NCI-H2029 (cell line): ENCODE results near the gene CPED1.
"Not testable (repeated sequence)": the region's sequence is repeated elsewhere in the genome, so short reads cannot be mapped to it uniquely, and the experiment has no call there.

Experiments used
- DNase-seq: peaks from one replicate; lab custom pipeline; 2025; lab: John Stamatoyannopoulos, UW

The CPED1 gene

DNA sequence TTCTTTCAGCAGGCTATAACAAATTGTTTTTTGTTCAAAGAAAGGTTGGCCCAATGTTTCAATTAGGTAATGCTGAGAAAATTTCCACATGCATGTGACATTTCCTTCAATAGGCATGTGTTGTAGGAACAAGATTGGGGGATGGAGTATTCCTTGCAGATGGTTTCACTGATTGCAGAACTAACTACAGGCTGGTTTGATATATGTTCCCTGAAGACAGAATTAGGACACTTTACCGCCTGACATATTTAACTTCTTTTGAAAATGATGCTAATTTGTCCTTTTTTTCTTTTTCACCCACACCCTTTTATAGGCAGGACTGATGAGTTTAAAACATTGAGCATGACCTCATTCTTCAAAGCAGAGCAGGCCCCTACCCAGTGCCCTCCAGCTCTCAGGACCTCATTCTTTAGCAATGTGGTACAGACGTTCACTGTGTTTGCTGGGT lies 163.3 kb downstream of the CPED1 start:
- DNase-seq, result no peak

DNA sequence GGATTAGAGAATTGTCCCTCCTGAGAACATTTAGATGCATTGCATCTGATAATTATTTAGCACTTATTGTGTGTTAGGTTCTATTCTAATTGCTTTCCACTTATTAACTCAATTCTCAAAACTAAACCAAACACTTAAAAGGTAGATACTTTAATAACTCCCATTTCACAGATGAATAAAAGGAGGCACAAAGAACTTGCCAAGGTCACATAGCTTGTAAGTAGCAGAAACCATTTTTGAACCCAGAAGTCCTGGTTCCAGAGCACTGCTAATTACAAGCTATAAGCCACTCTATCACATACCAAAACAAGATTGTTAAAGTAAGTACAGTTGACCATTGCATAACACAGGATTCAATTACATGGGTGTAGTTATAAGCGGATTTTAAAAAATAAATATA lies 164.9 kb downstream of the CPED1 start:
- DNase-seq, result no peak

DNA sequence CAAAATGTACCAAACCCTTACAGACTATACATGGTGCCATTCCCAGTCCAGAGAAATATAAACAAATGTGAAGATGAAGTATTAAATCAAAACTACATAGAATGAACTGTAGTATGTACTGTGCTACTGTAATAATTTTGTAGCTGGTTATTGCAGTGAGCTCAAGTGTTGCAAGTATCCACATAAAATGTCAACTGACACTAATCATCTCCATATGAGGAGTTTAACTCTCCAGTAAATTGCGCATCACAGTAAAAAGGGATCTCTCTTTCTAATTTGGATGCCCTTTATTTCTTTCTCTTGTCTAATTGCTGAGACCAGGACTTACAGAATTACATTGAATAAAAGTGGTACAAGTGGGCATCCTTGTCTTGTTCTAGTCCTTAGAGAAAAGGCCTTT lies 165.5 kb downstream of the CPED1 start:
- no peak for DNase-seq

GRCh38 chr7:121156825-121157224 lies 168.3 kb downstream of the CPED1 start:
- DNase-seq, result no peak

DNA sequence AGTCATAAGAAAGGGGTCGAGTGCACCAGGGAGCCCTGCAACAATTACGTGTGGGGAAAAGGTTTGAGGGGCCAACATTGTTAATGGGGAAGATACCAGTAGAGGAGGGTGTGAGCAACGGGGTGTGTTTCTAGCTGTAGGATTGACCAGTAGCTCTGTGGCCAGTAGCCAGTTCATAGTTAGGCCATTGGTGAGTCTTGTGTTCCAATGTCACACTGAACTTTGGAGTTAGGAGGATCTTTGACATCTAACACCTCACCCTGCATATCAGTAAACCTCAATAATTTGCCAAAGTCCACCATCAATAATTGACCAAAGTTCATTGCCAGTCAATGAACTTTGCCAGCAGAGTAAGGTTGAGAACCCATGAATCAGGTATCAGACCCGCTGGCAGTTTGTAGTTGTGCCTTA lies 168.8 kb downstream of the CPED1 start:
- no peak for DNase-seq

GRCh38 chr7:121157885-121158590 lies 169.5 kb downstream of the CPED1 start:
- DNase-seq, result no peak

GRCh38 chr7:121158665-121159064 lies 170.2 kb downstream of the CPED1 start:
- no peak for DNase-seq

DNA sequence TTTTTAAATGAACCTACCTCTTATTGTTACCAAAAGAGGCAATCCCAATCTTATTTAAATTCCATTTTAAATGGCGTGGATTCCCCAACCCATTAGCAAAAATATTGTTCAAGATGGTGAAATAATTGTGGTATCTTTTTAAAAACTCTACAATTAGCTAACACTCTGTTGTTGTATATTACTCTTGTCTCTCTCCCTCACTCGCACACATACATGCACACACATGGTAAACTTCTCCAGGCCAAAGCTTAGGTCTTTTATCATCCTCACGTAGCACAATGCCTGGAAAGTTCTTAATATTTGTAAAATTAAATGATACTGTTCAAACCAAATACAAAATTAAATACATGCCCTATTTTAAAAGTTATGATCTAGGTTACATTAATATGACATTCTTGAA lies 171.0 kb downstream of the CPED1 start:
- DNase-seq, result no peak

DNA sequence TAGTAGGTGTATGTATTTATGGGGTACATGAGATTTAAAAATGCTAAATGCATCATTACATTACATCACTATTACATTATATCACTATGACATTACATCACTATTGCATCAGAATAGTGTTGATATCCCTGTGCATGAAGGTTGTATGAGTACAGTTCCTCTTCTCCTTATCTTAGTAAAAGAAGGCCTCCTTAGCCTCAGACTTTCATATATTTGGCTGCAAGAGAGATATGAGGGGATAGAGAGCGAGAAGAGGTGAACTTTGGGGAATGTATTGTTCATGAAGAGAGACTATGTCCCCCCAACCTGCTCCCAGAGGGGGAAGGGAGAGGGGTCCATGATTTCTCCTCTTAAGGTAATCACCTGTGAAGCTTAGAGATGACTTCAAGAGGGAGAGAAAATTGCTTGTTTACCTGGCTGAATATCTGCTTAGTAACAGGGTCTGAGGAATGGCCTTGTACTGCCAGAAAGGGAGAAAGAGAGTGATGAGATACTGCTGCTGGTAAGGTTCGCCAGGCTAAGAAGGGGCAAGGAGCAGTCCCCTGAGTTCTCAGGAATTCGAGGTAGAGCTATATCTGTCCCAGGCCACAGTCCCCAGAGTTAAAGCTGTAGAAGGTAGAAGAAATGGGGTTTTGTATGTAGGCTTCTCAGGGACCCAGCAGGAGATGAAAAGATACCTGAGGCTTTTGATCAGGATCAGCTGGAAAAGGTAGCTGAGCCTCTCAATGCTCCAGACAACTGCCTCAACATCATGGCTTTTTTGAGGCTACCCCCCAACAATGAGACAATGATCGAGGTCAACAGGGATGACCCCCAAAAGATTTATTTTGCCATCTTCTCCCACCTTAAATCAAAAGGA lies 171.9 kb downstream of the CPED1 start:
- DNase-seq, result no peak

- no peak for DNase-seq
Measured at GRCh38 chr7:121163699-121164098, 175.2 kb downstream of the CPED1 start.

DNA sequence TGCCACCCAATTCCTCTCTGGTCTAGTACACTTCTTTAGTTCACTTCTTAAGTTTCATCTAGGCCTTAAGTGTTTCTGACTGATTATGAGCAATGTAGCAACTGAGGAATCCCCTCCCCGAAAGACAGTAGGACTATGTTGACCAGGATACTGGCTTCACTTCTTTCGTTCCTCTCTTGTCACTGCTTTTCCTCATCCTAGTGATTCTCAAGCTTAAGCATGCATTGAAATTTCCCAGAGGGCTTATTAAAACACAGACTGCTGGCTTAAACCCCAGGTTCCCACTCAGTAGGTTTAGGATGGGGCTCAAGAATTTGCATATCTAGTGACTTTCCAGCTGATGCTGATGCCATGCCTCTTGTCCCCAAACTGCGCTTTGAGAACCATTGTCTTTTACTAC lies 175.7 kb downstream of the CPED1 start:
- no peak for DNase-seq

DNA sequence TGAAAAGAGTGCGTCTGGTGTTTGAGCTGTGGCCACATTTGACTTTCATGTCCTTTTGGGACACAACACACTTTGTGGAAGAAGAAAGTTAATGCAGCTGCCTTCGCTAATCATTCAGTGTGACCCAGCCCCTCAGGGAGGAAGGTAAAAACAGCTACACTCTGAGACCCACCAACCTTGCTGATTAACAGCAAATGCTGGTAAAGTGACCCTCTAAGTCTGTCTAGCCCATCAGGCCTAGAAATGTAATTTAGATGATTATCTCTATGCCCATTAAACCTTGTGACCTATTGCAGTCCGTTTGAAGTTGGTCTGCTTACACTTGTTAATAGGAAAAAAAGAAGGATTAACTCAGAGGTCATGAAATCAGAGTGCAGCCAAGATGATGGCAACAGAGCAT lies 178.4 kb downstream of the CPED1 start:
- DNase-seq, result no peak

DNA sequence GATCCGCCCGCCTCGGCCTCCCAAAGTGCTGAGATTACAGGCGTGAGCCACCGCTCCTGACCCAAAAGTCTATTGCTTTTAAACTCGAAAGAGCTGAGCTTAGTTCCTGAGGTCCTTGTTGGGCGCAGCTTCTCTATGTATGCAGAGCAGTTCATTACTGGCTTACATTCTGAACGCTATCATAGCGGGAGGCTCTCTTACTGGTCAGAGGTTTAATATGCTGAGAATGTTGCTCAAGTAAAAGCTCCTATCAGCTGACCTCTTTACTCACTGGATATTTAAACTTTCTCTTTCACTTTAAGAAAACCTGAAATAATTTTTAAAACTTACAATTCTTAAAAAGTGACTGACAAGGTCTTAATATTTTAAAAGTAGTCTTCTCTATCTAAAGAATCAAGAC lies 179.5 kb downstream of the CPED1 start:
- no peak for DNase-seq

DNA sequence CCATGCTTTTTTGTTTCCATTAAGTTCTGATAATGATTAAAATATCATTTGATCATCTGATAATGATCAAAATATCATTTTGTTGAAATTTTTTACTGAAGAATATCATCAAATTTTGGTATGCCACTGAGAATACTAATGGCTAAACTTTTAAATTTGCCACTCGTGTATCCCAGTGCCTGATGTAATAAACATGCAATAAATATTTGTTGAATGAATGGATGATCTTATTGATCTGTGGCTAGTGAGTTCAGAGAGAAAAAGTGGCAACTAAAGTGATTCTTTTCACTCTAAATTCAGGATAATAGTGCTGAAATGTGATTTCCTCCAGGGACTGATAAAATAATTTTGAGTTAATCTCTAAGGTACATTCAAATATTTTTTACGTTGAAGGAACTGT lies 181.0 kb downstream of the CPED1 start:
- DNase-seq, result no peak

DNA sequence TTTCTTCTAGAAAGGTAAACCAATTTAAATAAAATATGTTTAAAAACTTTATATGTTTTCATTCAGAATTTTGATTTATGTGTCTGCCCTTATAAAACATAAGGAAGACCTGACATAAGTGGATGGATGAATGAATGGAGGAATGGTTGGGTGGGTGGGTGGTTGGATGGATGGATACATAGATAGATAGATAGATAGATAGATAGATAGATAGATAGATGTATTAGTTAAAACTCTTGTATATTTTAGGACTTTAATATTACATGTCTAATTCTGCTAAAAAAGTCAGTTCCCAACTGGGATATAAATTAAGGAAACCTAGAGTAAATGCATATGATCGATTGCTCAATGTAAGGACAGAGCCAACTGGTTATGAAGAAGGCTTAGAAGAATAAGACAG lies 184.0 kb downstream of the CPED1 start:
- DNase-seq, result no peak

- no peak for DNase-seq
Measured at GRCh38 chr7:121175826-121176225, 187.3 kb downstream of the CPED1 start.

- DNase-seq, result no peak
Measured at GRCh38 chr7:121178452-121178851, 189.9 kb downstream of the CPED1 start.

DNA sequence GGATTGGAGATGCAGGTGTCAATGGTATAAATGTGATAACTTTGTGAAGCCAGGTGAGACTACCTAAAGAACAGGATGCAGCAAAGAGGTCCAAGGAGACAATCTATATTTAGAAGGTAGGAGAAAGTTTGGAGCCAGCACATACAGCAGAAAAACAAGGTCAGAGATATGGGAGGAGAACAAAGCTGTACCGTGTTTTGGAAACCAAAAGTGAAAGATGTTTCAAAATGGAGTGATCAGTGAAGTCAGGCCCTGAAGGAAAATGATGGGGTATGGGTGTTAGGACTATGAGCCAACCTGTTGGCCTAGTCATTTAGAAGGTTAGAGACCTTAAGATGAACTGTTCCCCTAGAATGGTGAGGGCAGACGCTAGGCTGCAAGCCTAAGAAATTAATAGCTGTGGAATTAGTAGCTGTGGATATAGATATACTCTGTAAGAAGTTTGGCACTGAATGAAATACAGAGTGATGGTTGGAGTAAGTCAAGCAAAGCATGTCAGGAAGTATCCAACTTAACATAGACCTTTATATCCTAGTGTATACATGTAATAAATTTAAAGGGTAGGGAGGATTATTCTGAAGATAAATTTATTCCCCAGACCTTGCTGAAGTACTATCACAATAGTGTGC lies 190.5 kb downstream of the CPED1 start:
- no peak for DNase-seq

DNA sequence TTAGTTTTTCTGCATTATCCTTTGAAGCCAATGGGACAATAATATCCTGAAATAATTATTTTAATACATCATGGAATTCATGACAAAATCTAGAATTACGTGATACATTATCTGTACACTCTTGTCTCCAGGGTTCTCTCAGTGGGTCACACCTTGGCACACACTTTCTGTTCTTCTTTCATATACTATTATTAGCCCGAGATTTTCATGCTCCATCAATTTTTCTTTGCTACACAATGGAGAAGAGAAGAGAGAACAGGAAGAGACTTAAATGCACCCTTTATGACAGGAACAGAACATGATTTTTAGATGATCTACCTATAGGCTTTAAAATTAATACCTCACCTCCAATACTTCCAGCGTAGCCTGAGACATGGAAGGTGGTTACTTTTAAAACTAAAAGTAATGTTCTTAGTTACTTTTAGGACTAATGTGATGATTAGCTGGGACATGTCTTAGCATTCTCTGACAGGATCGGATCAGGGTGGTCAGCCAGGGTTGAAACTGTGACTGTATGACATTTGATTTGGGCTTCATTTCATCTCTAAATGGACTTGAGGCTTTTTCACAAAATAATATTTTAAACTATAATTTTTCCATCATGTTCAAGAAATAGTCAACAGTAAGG lies 192.0 kb downstream of the CPED1 start:
- no peak for DNase-seq

GRCh38 chr7:121181357-121181756 lies 192.8 kb downstream of the CPED1 start:
- no peak for DNase-seq

DNA sequence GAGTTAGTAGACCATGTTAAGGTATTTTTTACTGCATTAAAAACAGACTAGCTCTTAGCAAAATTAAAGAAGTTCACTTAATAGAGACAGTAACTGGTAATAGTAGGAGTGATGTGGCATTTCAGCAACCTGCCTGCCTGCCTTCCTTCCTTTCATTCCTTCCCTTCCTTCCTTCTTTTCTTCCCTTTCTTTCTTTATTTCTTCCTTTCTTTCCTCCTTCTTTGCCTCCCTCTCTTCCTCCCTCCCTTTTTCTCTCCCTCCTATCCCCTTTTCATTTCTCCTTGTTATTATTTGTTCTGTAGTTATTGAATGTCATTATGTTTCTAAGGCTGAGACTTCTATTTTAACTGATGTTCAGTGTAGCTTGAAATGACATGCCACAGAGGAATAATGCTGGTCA lies 193.8 kb downstream of the CPED1 start:
- no peak for DNase-seq

GRCh38 chr7:121182902-121183301 lies 194.4 kb downstream of the CPED1 start:
- DNase-seq, result no peak

- not testable (repeated sequence) for DNase-seq
Measured at GRCh38 chr7:121183883-121184282, 195.4 kb downstream of the CPED1 start.
